Hematopoietic multipotent progenitor cell (in vitro differentiated cells): ENCODE measurements around the gene CCDC40. TPM values are rescaled to one million over a fixed set of nuclear protein-coding genes. Genes with fewer than 3 reads are reported as not detected.

ENCODE experiments used
- DNase-seq, 3 donors: peaks; one replicate each; pipeline ENCODE4 v3.0.0-alpha.2; 2011 to 2015; ENCODE audit warnings: low read depth in 2 of 3, low spot score in 2 of 3
- small RNA-seq: library from RNA; depleted of rRNA; stranded (forward); fragments of <200 nt; gene quantifications from one replicate; pipeline ENCODE3, GENCODE V24; 2012
- total RNA-seq: library from RNA; depleted of rRNA; stranded (reverse); fragments of >200 nt; gene quantifications from one replicate; pipeline ENCODE4 v1.2.3, GENCODE V29; 2012

CCDC40 gene
- total RNA-seq, 1 donor, result 2.4 TPM

- DNase-seq, result no peak
These were observed 92.6 kb downstream of the CCDC40 start for GRCh38 chr17:80129006-80129565.

GRCh38 chr17:80130992-80131391 lies 94.5 kb downstream of the CCDC40 start:
- DNase-seq, result no peak

GRCh38 chr17:80132906-80133625 lies 96.6 kb downstream of the CCDC40 start:
- DNase-seq, result no peak

- no peak for DNase-seq
These were observed 97.2 kb downstream of the CCDC40 start for GRCh38 chr17:80133626-80133970.

- no peak for DNase-seq
These were observed 100.7 kb downstream of the CCDC40 start for GRCh38 chr17:80137131-80137530.

GRCh38 chr17:80138856-80139426 lies 102.5 kb downstream of the CCDC40 start:
- no peak for DNase-seq

GRCh38 chr17:80141463-80142165 lies 105.2 kb downstream of the CCDC40 start:
- no peak for DNase-seq

GRCh38 chr17:80142929-80143328 lies 106.5 kb downstream of the CCDC40 start:
- no peak for DNase-seq

- DNase-seq, result no peak
These were observed 108.9 kb downstream of the CCDC40 start for GRCh38 chr17:80145076-80146075.

GRCh38 chr17:80146121-80147034 lies 109.9 kb downstream of the CCDC40 start:
- peak; percentile 10 to 37 (median 23) for DNase-seq

GRCh38 chr17:80147035-80147822 lies 110.8 kb downstream of the CCDC40 start, which contains the start of gene EIF4A3:
EIF4A3 (minus strand) TSS chr17:80147128; CDS start chr17:80146961, 167 bp downstream.
- DNase-seq, result peak; percentile 98 to 99 (median 99)

Small RNAs within 50 kb of the gene (small RNA-seq; reads per million reads assigned to genes)
- gene AC087741.2 (not detected), gene MIR1268B (not detected)

Other genes with a start within 250 kb of the CCDC40 start
- 4.0 TPM for gene CBX8, start 239.6 kb upstream of the CCDC40 start, total RNA-seq
- 31.8 TPM for gene CBX4, start 197.2 kb upstream of the CCDC40 start, total RNA-seq
- 14.0 TPM for gene TBC1D16, start 770 bp upstream of the CCDC40 start, total RNA-seq
- 46.6 TPM for gene GAA, start 64.9 kb downstream of the CCDC40 start, total RNA-seq
- 91.0 TPM for gene EIF4A3, start 110.5 kb downstream of the CCDC40 start, total RNA-seq
- not detected for gene CARD14, start 133.4 kb downstream of the CCDC40 start, total RNA-seq
- 0.81 TPM for gene SGSH, start 183.7 kb downstream of the CCDC40 start, total RNA-seq
- 0.27 TPM for gene SLC26A11, start 183.8 kb downstream of the CCDC40 start, total RNA-seq
- 142 TPM for gene RNF213, start 224.2 kb downstream of the CCDC40 start, total RNA-seq